IMR-90 (cell line): ENCODE data around the gene BORA. TPM values are rescaled to one million over a fixed set of nuclear protein-coding genes. Genes with fewer than 3 reads are reported as not detected.

Experiments
- ATAC-seq: fragments of 200-7000 bp; cut with Tn5 transposase; 2 replicates; pipeline ENCODE4 v1.9.1; 2020; ENCODE audit warnings: low read depth, mild to moderate bottlenecking, moderate library complexity
- BruUV-seq: library from RNA; stranded (reverse); fragments of 400-500 nt; replicated peaks from 2 replicates; lab custom pipeline; 2021; lab: Mats Ljungman, UMichigan
- CTCF ChIA-PET: fragments of 300-600 bp; formaldehyde crosslinking; extraction: SDS; loops from one replicate; lab custom pipeline; 2021; ENCODE audit warnings: antibody characterized with exemption; lab: Yijun Ruan, JAX
- POLR2A ChIA-PET: fragments of 300-600 bp; sonication (Branson Sonifier 250); formaldehyde crosslinking; loops from one replicate; lab custom pipeline; 2022; ENCODE audit warnings: antibody characterized with exemption; ENCODE audit not compliant: unreplicated experiment; lab: Charles Lee
- DNase-seq: peaks from one replicate; pipeline ENCODE4 v3.0.0; 2013
- H2AFZ ChIP-seq: replicated peaks from 2 replicates; pipeline ENCODE3; 2013; ENCODE audit warnings: low read length, mild to moderate bottlenecking; ENCODE audit not compliant: poor library complexity
- H2AK5ac ChIP-seq: 2 replicates; pipeline ENCODE4 v1.6.1; 2013; ENCODE audit warnings: low read depth, low read length, inconsistent platforms
- H2AK9ac ChIP-seq: replicated peaks from 2 replicates; pipeline ENCODE3; 2013; ENCODE audit warnings: mild to moderate bottlenecking, low read depth, low read length, moderate library complexity; ENCODE audit not compliant: poor library complexity
- H2BK120ac ChIP-seq: 2 replicates; pipeline ENCODE4 v1.6.1; 2013; ENCODE audit warnings: low read depth, low read length, inconsistent platforms
- H2BK15ac ChIP-seq: 3 replicates; pipeline ENCODE4 v1.6.1; 2013; ENCODE audit warnings: low read depth, low read length, inconsistent platforms
- H2BK20ac ChIP-seq: 2 replicates; pipeline ENCODE4 v1.6.1; 2013; ENCODE audit warnings: low read depth, mild to moderate bottlenecking, inconsistent platforms, low read length, moderate library complexity
- H2BK5ac ChIP-seq: 2 replicates; pipeline ENCODE4 v1.6.1; 2013; ENCODE audit warnings: mild to moderate bottlenecking, low read depth, low read length, inconsistent platforms; ENCODE audit not compliant: poor library complexity, severe bottlenecking
- H3K14ac ChIP-seq: replicated peaks from 2 replicates; pipeline ENCODE4 v1.6.1; 2013; ENCODE audit warnings: low read depth, low read length, inconsistent platforms
- H3K18ac ChIP-seq: 2 replicates; pipeline ENCODE4 v1.6.1; 2013; ENCODE audit warnings: low read depth, low read length, control low read depth
- H3K23ac ChIP-seq: 2 replicates; pipeline ENCODE4 v1.6.1; 2013; ENCODE audit warnings: low read depth, low read length, inconsistent platforms
- H3K27ac ChIP-seq: 2 replicates; pipeline ENCODE4 v1.5.1; 2013; ENCODE audit warnings: mild to moderate bottlenecking, control low read depth, low read length; ENCODE audit not compliant: insufficient read depth
- H3K27me3 ChIP-seq: 2 replicates; pipeline ENCODE4 v1.6.1; 2013; ENCODE audit warnings: low read length; ENCODE audit not compliant: control insufficient read depth, insufficient read depth
- H3K36me3 ChIP-seq: 2 replicates; pipeline ENCODE4 v1.6.1; 2013; ENCODE audit warnings: low read length, mixed read lengths; ENCODE audit not compliant: control insufficient read depth, insufficient read depth
- H3K4ac ChIP-seq: 2 replicates; pipeline ENCODE4 v1.6.1; 2013; ENCODE audit warnings: low read depth, low read length, inconsistent platforms
- H3K4me1 ChIP-seq: 2 replicates; pipeline ENCODE4 v1.6.1; 2013; ENCODE audit warnings: low read length, mixed read lengths; ENCODE audit not compliant: control insufficient read depth, insufficient read depth
- H3K4me2 ChIP-seq: 2 replicates; pipeline ENCODE4 v1.6.1; 2013; ENCODE audit warnings: low read depth, mild to moderate bottlenecking, control low read depth, low read length, moderate library complexity
- H3K4me3 ChIP-seq: 2 replicates; pipeline ENCODE4 v1.5.1; 2013; ENCODE audit warnings: low read depth, mild to moderate bottlenecking, control low read depth, low read length, moderate library complexity; ENCODE audit not compliant: insufficient read depth
- H3K56ac ChIP-seq: 2 replicates; pipeline ENCODE4 v1.6.1; 2013; ENCODE audit warnings: low read length, inconsistent platforms; ENCODE audit not compliant: insufficient read depth; ENCODE audit errors: extremely low read depth
- H3K79me1 ChIP-seq, 2 experiments: 2 replicates each; pipeline ENCODE4 v1.6.1; 2013; ENCODE audit warnings: low read length in 2 of 2, inconsistent platforms in 1 of 2, low read depth in 1 of 2
- H3K9ac ChIP-seq: 2 replicates; pipeline ENCODE4 v1.6.1; 2013; ENCODE audit warnings: low read depth, low read length, control low read depth
- H3K9me1 ChIP-seq: 2 replicates; pipeline ENCODE4 v1.6.1; 2013; ENCODE audit warnings: low read length, inconsistent platforms; ENCODE audit not compliant: insufficient read depth
- H3K9me3 ChIP-seq: 2 replicates; pipeline ENCODE4 v1.6.1; 2013; ENCODE audit warnings: low read length; ENCODE audit not compliant: control insufficient read depth, insufficient read depth
- H4K20me1 ChIP-seq: 2 replicates; pipeline ENCODE4 v1.6.1; 2013; ENCODE audit warnings: low read length, inconsistent platforms; ENCODE audit not compliant: insufficient read depth
- H4K5ac ChIP-seq: 2 replicates; pipeline ENCODE4 v1.6.1; 2013; ENCODE audit warnings: mild to moderate bottlenecking, low read depth, low read length, control low read depth
- H4K8ac ChIP-seq, 2 experiments: 2 replicates each; pipeline ENCODE4 v1.6.1; 2013; ENCODE audit warnings: low read depth in 2 of 2, low read length in 2 of 2, control low read depth in 1 of 2, inconsistent platforms in 1 of 2
- H4K91ac ChIP-seq: 2 replicates; pipeline ENCODE4 v1.6.1; 2013; ENCODE audit warnings: low read depth, low read length, inconsistent platforms; ENCODE audit not compliant: insufficient read depth
- BHLHE40 ChIP-seq: fragments of 150-350 bp; IDR thresholded peaks from 2 replicates; pipeline ENCODE4 v1.6.1; 2016; ENCODE audit warnings: mild to moderate bottlenecking, low read depth, low read length
- CEBPB ChIP-seq: IDR thresholded peaks from 2 replicates; pipeline ENCODE4 v1.6.1; 2012; ENCODE audit warnings: low read depth, low read length, improper control_type of control experiment
- MAFK ChIP-seq: IDR thresholded peaks from 2 replicates; pipeline ENCODE4 v1.6.1; 2012; ENCODE audit warnings: low read depth, low read length, improper control_type of control experiment
- MAZ ChIP-seq: IDR thresholded peaks from 2 replicates; pipeline ENCODE4 v1.6.1; 2012; ENCODE audit warnings: low read depth, mild to moderate bottlenecking, low read length, improper control_type of control experiment, moderate library complexity, borderline replicate concordance
- NFE2L2 ChIP-seq: fragments of 150-350 bp; IDR thresholded peaks from 2 replicates; pipeline ENCODE4 v1.6.1; 2016; ENCODE audit warnings: low read depth, mild to moderate bottlenecking, low read length
- SMC3 ChIP-seq: fragments of 150-350 bp; IDR thresholded peaks from 2 replicates; pipeline ENCODE4 v1.6.1; 2016; ENCODE audit warnings: low read depth, mild to moderate bottlenecking, antibody characterized with exemption, low read length, moderate library complexity
- dilution Hi-C: fragments of 300-500 bp; cut with HindIII; formaldehyde crosslinking; loops from one replicate; pipeline ENCODE4 v1.14.3; 2018; ENCODE audit warnings: low sequenced_read_pairs; ENCODE audit not compliant: unreplicated experiment
- in situ Hi-C: fragments of 300-500 bp; cut with MboI; formaldehyde crosslinking; loops from 3 replicates; pipeline ENCODE4 v1.14.3; 2019; ENCODE audit warnings: low sequenced_read_pairs, inconsistent platforms, mixed read lengths
- intact Hi-C: fragments of 100-400 bp; cut with micrococcal nuclease; formaldehyde crosslinking; loops from 2 replicates; pipeline ENCODE4 v1.10.0; 2022
- polyA plus RNA-seq, 3 experiments: library from polyadenylated mRNA; depleted of rRNA; stranded (reverse); fragments of >200 nt; gene quantifications; 2 replicates each; pipeline ENCODE4 v1.2.3, GENCODE V29; 2012; ENCODE audit warnings: low replicate concordance in 1 of 3
- total RNA-seq: library from RNA; depleted of rRNA; stranded (reverse); fragments of >200 nt; gene quantifications from 2 replicates; pipeline ENCODE4 v1.2.3, GENCODE V29; 2012
- TF ChIP-seq, protein P1 (sequence below): fragments of 150-350 bp; IDR thresholded peaks from 2 replicates; pipeline ENCODE4 v1.6.1; 2016; ENCODE audit warnings: low read depth, mild to moderate bottlenecking, low read length, moderate library complexity, borderline replicate concordance
- TF ChIP-seq, protein P2 (sequence below): fragments of 150-350 bp; IDR thresholded peaks from 2 replicates; pipeline ENCODE4 v1.6.1; 2017; ENCODE audit warnings: mild to moderate bottlenecking, antibody characterized with exemption, low read length, low read depth

The BORA gene
- total and polyA plus RNA-seq, 2 of the 4 experiments (the other 2 are of a cell fraction), result 4.0 to 12.2 TPM

DNA sequence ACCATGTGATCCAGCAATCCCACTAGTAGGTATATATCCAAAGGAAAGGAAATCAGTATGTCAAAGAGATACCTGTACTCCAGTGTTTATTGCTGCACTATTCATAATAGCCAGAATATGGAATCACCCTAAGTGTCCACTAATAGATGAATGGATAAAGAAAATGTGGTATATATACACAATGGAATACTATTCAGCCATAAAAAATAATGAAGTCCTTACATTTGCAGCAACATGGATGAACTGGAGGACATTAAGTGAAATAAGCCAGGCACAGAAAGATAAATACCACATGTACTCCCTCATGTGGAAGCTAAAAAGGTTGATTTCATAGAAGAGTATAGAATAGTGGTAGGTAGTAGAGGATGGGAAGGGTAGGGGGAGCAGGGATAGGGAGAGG is 23.5 kb downstream of the BORA start:
- no TSS peak for BruUV-seq
- H2BK15ac ChIP-seq, result no peak overlapping the region
- CTCF ChIA-PET, result no interaction called here
- no peaks in the 10 kb centered on the region for H3K4me1 ChIP-seq
- H3K27me3 ChIP-seq, result no peaks in the 10 kb centered on the region
- no peak overlapping the region for H2BK120ac ChIP-seq
- no peak overlapping the region for H3K27ac ChIP-seq
- no peak overlapping the region for H3K9ac ChIP-seq
- no peak overlapping the region for H3K4me2 ChIP-seq
- no peaks in the 10 kb centered on the region for H3K9me3 ChIP-seq
- no peak overlapping the region for H2BK20ac ChIP-seq
- POLR2A ChIA-PET, result no interaction called here
- no peak overlapping the region for H3K14ac ChIP-seq
- in situ Hi-C loops (no loop called here), dilution Hi-C loops (no loop called here), intact Hi-C loops (no loop called here)
- peaks cover 12 to 29% of the 10 kb centered on the region in 2 experiments for H3K79me1 ChIP-seq
- no peak overlapping the region for H2AK5ac ChIP-seq
- no peak overlapping the region for H3K56ac ChIP-seq
- no peak overlapping the region for H2AK9ac ChIP-seq
- H3K36me3 ChIP-seq, result peaks cover 25% of the 10 kb centered on the region
- no peak overlapping the region for H4K91ac ChIP-seq
- no peak overlapping the region for H3K4me3 ChIP-seq
- ATAC-seq (no peak), DNase-seq (no peak)
- no peak overlapping the region for H2AFZ ChIP-seq
- no peak overlapping the region for H2BK5ac ChIP-seq
- H3K23ac ChIP-seq, result no peak overlapping the region
- H4K5ac ChIP-seq, result no peak overlapping the region
- no peaks in the 10 kb centered on the region for H3K9me1 ChIP-seq
- TF ChIP-seq, protein P1, sequence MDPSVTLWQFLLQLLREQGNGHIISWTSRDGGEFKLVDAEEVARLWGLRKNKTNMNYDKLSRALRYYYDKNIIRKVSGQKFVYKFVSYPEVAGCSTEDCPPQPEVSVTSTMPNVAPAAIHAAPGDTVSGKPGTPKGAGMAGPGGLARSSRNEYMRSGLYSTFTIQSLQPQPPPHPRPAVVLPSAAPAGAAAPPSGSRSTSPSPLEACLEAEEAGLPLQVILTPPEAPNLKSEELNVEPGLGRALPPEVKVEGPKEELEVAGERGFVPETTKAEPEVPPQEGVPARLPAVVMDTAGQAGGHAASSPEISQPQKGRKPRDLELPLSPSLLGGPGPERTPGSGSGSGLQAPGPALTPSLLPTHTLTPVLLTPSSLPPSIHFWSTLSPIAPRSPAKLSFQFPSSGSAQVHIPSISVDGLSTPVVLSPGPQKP, result no peak
- TF ChIP-seq MAFK, result no peak
- TF ChIP-seq NFE2L2, result no peak
- no peak for TF ChIP-seq MAZ
- TF ChIP-seq CEBPB, result no peak
- no peak for TF ChIP-seq BHLHE40
- no peak for TF ChIP-seq SMC3
- TF ChIP-seq, protein P2, sequence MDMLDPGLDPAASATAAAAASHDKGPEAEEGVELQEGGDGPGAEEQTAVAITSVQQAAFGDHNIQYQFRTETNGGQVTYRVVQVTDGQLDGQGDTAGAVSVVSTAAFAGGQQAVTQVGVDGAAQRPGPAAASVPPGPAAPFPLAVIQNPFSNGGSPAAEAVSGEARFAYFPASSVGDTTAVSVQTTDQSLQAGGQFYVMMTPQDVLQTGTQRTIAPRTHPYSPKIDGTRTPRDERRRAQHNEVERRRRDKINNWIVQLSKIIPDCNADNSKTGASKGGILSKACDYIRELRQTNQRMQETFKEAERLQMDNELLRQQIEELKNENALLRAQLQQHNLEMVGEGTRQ, result no peak
- no peak overlapping the region for H3K4ac ChIP-seq
- H4K20me1 ChIP-seq, result no peaks in the 10 kb centered on the region
- H4K8ac ChIP-seq, result no peak overlapping the region
- no peak overlapping the region for H3K18ac ChIP-seq
